Measurements from ENCODE around the gene EIF1. TPM values are rescaled to one million over a fixed set of nuclear protein-coding genes. Genes with fewer than 3 reads are reported as not detected.

The EIF1 gene
- total and polyA plus RNA-seq, 2 donors (not counting 1 experiment from before 2014, with no cell fraction given), result 773 to 2,045 TPM

DNA sequence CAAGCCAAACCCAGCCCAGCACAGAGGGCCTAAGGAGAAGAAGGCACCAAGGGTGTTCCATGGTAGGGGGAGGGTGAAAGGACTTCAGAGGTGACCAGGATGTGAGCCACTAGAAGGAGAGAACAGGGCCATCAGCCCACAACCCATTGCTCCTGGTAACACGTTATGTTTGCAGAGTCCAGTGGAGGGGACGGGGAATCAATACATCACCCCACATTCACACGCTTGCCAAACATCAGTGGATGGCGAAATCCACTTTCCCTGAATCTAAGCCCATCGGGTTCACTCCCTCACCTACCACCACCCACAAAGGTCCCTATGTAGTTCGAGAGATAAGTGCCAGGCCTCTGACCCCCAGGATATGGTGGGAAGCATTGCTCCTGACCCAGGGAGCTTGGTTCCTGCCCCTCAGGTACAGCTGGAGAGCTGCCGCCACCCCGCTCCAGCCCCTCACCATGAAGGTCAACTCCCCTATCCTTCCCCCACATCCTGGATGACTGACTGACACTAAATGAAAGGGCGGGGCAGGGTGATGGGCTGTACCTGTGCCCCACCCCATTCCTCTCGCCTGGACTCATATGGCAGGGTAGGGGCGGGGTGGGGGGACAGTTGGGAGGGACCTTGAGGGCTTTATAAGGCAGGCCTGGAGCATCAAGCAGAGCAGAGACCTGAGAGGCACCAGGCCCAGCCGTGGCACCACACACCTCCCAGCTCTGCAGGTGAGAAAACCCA lies 23.1 kb downstream of the EIF1 start, which contains the start of gene GAST:
Gene GAST, plus strand, starts transcription at position 663 of the 732 bp plus-strand sequence. CDS start 3,106 bp downstream, outside the sequence.
- H3K27me3 Mint-ChIP-seq, result peaks cover 21% of the 10 kb centered on the region
- intact Hi-C loops (cut with micrococcal nuclease), result no loop called here
- no peak within 1 kb of the TSS for H3K4me2 ChIP-seq (replicated peaks; ENCODE audit: low read depth, low read length, poor library complexity, severe bottlenecking)
- H3K9ac ChIP-seq (ENCODE audit: low read length), result no peak within 1 kb of the TSS
- no peak within 1 kb of the TSS for H3K27ac ChIP-seq (ENCODE audit: low read length in 2 of 2)
- no peaks in the 10 kb centered on the region for H3K36me3 ChIP-seq (replicated peaks in 1 of 2; ENCODE audit: control extremely low read depth in 1 of 2, control insufficient read depth in 1 of 2, extremely low read depth in 1 of 2, insufficient read depth in 2 of 2, low read length in 1 of 2)
- POLR2A ChIA-PET, result no interaction called here
- DNase-seq, result no peak
- no peaks in the 10 kb centered on the region for H3K79me2 ChIP-seq (ENCODE audit: control insufficient read depth, insufficient read depth, low read length)
- no peaks in the 10 kb centered on the region for H3K9me3 Mint-ChIP-seq (ENCODE audit: insufficient read depth)
- peaks cover 0 to 4% (median 0%) of the 10 kb centered on the region in 3 donors for H3K9me3 ChIP-seq (ENCODE audit: control extremely low read depth in 1 of 3, control insufficient read depth in 2 of 3, insufficient read depth in 1 of 3, low read length in 2 of 3)
- no peaks in the 10 kb centered on the region for H3K4me1 Mint-ChIP-seq
- WGBS (ENCODE audit: insufficient coverage), result 84% methylated on average over 5 of the region's 12 CpGs
- no peaks in the 10 kb centered on the region for H3K4me1 ChIP-seq (ENCODE audit: control insufficient read depth in 2 of 2, insufficient read depth in 2 of 2, low read length in 2 of 2)
- peaks cover 0 to 19% (median 4%) of the 10 kb centered on the region in 4 experiments for H3K27me3 ChIP-seq (replicated peaks in 1 of 4; ENCODE audit: control extremely low read depth in 1 of 4, control insufficient read depth in 3 of 4, insufficient read depth in 4 of 4, low read length in 3 of 4)
- ATAC-seq (ENCODE audit: low read depth), result no peak
- no peak within 1 kb of the TSS for H3K27ac Mint-ChIP-seq
- H3K4me3 Mint-ChIP-seq, result no peak within 1 kb of the TSS
- no peak within 1 kb of the TSS for H3K4me3 ChIP-seq (ENCODE audit: control extremely low read depth in 1 of 5, extremely low read depth in 1 of 5, insufficient read depth in 1 of 5, low read depth in 2 of 5, low read length in 4 of 5)
- H4K20me1 ChIP-seq (ENCODE audit: control insufficient read depth, insufficient read depth, low read length, poor library complexity, severe bottlenecking), result no peaks in the 10 kb centered on the region
- CTCF ChIA-PET, result no interaction called here
- no peak within 1 kb of the TSS for H2AFZ ChIP-seq (ENCODE audit: insufficient read depth, low read depth, low read length, poor library complexity, severe bottlenecking)
- TF ChIP-seq CTCF (IDR thresholded peaks at IDR 0.05), result no peak
- no peak for TF ChIP-seq EZH2 (IDR thresholded peaks at IDR 0.05; ENCODE audit: borderline replicate concordance, insufficient read depth, low read depth, low read length, poor library complexity, severe bottlenecking)

Measured in B cell (primary cell).